Colon (tissue), 2 donors: ENCODE results near the gene TP53AIP1.
"Not testable (repeated sequence)": the region's sequence is repeated elsewhere in the genome, so short reads cannot be mapped to it uniquely, and the experiment has no call there.

Experiments used
- FAIRE-seq: peaks from 2 replicates; lab custom pipeline; 2012; peaks lifted over from hg19 to GRCh38; lab: Jason Lieb, UNC
- donor health status: control.
- donor health status: control.

TP53AIP1 gene

GRCh38 chr11:128925250-128925600 lies 17.4 kb downstream of the TP53AIP1 start:
- no peak for FAIRE-seq

- FAIRE-seq = no peak
These were observed 18.0 kb downstream of the TP53AIP1 start for GRCh38 chr11:128924510-128925249.

DNA sequence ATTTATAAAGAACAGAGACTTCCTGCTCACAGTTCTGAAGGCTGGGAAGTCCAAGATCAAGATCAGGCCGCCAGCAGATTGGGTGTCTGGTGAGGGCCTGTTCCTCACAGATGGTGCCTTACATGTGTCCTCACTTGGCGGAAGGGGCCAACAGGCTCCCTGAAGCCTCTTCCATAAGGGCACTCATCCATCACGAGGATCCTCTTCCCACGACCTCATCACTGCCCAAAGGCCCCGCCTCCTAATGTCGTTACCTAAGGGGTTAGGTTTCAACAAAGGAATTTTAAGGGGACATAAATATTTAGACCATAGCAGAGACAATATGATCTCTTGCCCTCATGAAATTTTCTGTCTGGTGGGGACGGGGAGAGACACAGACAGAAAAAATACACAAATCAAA lies 18.6 kb downstream of the TP53AIP1 start:
- FAIRE-seq = no peak

DNA sequence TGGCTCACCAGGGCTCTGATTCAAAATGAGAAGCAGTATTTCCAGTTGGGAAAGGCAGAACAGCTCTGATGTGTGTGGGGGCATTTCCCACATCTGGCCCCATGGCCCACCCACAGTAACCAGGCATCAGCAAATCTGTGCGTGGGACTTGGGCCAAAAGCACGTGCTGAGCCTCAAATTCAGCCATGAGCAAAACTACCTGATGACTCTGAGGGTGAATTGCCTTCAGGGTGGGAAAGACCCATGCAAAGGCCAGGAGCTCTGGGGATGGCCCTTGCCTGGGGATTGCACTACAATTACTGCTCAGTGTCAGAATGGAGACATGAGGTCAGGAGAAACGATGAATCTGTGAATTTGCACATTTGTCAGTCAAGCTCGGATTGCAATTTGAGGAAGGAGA lies 20.9 kb downstream of the TP53AIP1 start:
- FAIRE-seq = no peak

GRCh38 chr11:128920666-128921065 lies 22.0 kb downstream of the TP53AIP1 start:
- no peak for FAIRE-seq

- not testable (repeated sequence) for FAIRE-seq
These were observed 23.0 kb downstream of the TP53AIP1 start for GRCh38 chr11:128919635-128920034.

DNA sequence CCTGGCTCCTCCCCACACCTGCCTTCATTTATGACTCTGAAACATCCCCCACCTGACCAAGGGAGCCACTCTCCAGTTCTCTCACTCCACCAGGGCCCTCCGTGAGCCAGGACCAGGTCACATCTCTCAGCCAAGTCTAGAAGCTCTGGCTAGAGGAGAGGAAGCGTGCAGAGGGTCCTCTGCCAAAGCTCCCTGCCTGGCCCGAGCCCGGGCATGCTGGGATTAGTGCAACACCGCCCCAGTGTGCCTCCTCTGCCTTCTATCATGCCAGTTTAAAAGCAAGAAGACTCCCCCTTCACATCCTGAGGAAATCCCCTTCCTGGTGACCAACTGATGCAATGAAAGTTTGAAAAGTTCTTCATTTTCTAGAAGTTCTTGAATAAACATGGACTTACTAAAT lies 23.5 kb downstream of the TP53AIP1 start:
- FAIRE-seq = no peak

GRCh38 chr11:128917144-128917724 lies 25.4 kb downstream of the TP53AIP1 start:
- no peak for FAIRE-seq

DNA sequence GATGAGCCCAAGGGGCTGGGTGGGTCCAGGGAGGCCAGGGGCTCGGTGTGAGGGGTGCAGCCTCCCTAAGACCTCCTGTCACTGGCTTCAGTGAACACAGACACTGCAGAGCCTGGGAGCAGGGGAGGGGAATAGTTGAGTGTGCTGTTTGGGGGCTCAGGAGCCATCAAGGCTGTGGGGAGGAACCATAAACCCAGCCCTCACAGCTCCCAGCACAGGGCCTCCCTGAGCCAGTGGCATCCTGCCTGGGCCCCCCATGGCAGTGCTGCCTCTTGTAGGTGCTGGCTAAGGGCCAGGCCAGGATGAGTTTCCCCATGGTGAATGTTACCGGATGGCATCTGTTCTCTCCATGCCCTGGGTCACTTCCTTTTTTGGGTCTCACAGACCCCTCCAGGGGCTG lies 26.0 kb downstream of the TP53AIP1 start:
- FAIRE-seq = no peak

GRCh38 chr11:128916037-128916572 lies 26.6 kb downstream of the TP53AIP1 start:
- FAIRE-seq = no peak

DNA sequence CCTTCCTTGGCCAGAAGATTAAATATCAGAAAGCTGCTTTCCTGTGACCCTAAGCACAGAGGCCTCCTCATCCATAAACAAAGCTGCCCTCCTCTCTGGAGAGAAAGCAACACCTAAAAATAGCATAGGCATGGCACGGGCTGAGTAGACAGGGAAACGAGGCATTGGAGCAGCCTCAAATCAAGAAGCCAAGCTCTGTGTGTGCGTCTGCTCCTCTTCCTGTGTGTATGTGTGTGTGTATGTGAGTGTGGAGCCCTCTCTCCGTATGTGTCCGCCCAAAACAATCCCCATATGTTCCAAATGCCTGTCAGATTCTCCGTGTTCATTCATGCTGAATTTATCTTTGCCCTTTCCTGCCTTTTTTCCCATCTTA lies 27.5 kb downstream of the TP53AIP1 start:
- FAIRE-seq = no peak

GRCh38 chr11:128914216-128915148 lies 28.2 kb downstream of the TP53AIP1 start:
- no peak for FAIRE-seq

GRCh38 chr11:128913806-128914205 lies 28.9 kb downstream of the TP53AIP1 start:
- FAIRE-seq = no peak

DNA sequence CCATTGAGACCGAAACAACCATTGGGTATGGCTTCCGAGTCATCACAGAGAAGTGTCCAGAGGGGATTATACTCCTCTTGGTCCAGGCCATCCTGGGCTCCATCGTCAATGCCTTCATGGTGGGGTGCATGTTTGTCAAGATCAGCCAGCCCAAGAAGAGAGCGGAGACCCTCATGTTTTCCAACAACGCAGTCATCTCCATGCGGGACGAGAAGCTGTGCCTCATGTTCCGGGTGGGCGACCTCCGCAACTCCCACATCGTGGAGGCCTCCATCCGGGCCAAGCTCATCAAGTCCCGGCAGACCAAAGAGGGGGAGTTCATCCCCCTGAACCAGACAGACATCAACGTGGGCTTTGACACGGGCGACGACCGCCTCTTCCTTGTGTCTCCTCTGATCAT lies 31.0 kb downstream of the TP53AIP1 start:
- no peak for FAIRE-seq

- no peak for FAIRE-seq
These were observed 31.4 kb downstream of the TP53AIP1 start for GRCh38 chr11:128911239-128911638.

- no peak for FAIRE-seq
These were observed 32.1 kb downstream of the TP53AIP1 start for GRCh38 chr11:128910576-128910975.

DNA sequence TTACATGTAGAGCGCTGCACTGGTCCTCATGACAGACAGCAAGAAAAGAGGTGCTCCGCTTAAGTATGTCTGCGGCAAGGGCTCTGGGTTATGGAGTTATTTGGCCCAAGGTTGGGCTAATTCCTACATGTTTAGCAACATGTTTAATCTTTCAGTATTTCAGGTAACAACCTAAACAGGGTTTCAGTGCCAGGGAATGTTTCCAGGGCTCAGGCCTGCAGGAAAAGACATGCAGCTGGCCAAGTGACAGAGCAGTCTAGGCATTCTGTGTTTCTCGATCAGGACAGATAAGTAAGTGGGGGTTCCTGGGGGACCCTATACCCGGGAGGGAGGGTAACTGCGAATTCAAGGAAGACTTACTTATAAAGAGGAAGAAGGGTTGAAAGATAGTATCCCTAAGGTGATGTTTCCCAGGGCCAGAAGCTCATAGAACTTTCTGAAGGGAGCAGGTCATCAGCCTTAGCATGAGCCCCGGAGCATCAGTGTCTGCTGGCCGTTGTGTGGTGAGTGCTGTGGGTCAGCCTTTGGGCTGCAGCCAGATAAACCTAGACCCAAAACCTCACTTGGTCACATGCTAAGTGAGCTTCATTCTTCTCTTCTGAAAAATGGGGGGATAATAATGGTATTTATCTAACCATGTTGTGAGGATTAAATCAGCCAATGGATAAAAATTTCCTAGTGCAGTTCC lies 33.1 kb downstream of the TP53AIP1 start:
- no peak for FAIRE-seq

GRCh38 chr11:128908391-128909246 lies 34.1 kb downstream of the TP53AIP1 start:
- FAIRE-seq = no peak

GRCh38 chr11:128907585-128907984 lies 35.1 kb downstream of the TP53AIP1 start:
- FAIRE-seq = no peak

GRCh38 chr11:128906185-128907050 lies 36.3 kb downstream of the TP53AIP1 start:
- FAIRE-seq = no peak
